Fibroblast of lung (primary cell): Measurements from ENCODE around the gene ELOVL3.

Experiments used
- CTCF ChIP-seq, 2 donors: IDR thresholded peaks in 1 of 2; conservative IDR thresholded peaks in 1 of 2; 1 replicate in 1 of 2; 2 replicates in 1 of 2; pipeline ENCODE4 v1.5.1; 2011 to 2012; ENCODE audit warnings: low read length in 2 of 2, control low read depth in 1 of 2, inconsistent platforms in 1 of 2, low read depth in 1 of 2, mild to moderate bottlenecking in 1 of 2
- EZH2 ChIP-seq: IDR thresholded peaks from 2 replicates; pipeline ENCODE4 v1.5.1; 2012; ENCODE audit warnings: low read length, control low read depth, mild to moderate bottlenecking; ENCODE audit errors: missing control alignments

- no peak for TF ChIP-seq CTCF (conservative IDR thresholded peaks at IDR 0.05 in 1 of 2, IDR thresholded peaks at IDR 0.05 in 1 of 2; ENCODE audit: low read depth in 1 of 2, low read length in 2 of 2)
- no peak for TF ChIP-seq EZH2
These were observed 5.5 kb upstream of the ELOVL3 start for GRCh38 chr10:102220612-102221011.
